GM19324 (cell line): ENCODE results near the gene ERCC4.
A peak's percentile ranks its signal among the peaks of the same experiment; 100 is the strongest.

Source experiments
- ATAC-seq: cut with Tn5 transposase; IDR thresholded peaks from one replicate; pipeline ENCODE4 v1.9.1; 2021; ENCODE audit warnings: mild to moderate bottlenecking, moderate library complexity; ENCODE audit not compliant: unreplicated experiment, low FRiP score

ERCC4 gene

GRCh38 chr16:13945744-13946485, 26.0 kb downstream of the ERCC4 start:
- ATAC-seq: no peak

GRCh38 chr16:13948086-13948485, 28.1 kb downstream of the ERCC4 start:
- ATAC-seq: no peak

DNA sequence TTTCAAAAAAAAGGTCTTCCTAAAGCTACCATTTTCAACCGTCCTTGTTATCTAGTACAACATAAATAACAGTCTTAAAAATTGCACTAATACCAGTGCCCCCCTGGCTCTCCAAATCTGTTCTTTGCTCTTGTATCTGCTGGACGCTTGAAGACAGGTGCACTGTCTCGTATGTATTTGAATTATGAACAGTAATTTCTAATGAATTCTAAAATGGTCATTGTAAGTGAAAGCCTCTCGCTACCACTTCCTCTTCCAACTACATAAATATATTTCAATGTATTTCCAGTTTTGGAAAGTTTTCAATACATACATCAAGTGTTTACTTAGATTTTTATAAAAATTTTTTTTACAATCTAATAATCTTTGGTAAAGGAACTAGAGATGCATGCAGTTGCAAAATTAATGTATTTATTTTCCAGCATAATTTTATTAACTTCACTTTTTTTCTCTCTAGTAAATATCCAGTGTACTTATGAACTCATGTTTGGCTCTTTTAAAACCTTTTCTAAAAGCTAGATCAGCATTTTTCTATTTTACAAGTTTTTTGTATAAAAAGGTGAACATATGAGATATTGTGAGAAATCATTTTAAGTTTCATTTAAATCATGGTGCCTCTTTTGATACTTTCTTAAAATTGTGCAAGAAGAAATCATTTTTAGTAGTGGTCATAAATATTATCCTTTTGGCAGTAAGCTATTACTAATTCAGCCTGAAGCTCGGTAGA, 31.0 kb downstream of the ERCC4 start:
- no peak for ATAC-seq

DNA sequence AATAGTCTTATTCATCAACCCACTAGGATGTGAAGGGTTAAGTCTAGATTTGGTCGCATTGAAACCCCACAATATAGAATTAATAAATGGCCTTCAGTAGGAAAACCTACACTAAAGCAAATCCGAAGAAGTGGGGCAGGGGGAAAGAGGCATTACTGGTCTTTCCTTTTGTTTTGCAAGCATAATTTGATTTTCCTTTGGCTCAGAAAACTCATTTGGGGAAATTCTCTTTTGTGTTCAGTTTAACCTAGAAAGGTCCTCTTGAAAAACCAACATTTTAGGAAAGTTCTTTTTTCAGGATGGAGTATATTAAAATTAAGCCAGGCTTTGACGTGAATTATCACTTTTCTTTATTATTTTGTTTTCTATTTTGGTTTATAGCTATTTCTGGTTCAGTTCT, 31.7 kb downstream of the ERCC4 start:
- ATAC-seq: no peak

GRCh38 chr16:13953501-13953900, 33.5 kb downstream of the ERCC4 start:
- ATAC-seq: no peak

DNA sequence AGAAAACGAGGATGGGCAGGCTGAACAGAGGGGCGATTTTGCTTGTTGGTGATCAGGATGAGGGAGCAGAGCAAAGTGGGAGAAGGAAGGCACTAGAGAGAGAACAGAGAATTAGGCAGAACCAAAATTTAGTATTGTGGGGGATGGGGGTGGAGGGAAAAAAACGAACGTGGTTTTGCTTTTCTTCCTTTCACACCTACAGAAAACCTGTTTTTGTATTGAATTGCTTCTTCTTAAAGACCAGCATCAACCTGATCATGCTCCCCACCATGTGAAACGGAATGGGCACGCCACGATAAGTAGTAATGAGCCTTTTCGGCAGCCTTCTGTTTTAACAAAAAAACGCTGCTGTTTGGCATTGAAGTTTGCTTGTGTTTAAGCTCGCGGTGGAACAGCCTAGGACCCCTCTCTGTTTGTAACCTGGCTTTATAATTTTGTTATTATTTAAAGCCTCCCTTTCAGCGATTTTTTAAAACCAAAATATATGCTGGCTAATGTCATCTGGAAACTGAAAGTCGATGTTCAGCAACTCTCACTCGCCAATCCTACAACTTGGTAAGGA, 36.8 kb downstream of the ERCC4 start:
- ATAC-seq: peak; percentile 27

- peak; percentile 50 for ATAC-seq
These were observed 37.5 kb downstream of the ERCC4 start for GRCh38 chr16:13957197-13958078.

GRCh38 chr16:13958474-13958873, 38.5 kb downstream of the ERCC4 start:
- no peak for ATAC-seq

DNA sequence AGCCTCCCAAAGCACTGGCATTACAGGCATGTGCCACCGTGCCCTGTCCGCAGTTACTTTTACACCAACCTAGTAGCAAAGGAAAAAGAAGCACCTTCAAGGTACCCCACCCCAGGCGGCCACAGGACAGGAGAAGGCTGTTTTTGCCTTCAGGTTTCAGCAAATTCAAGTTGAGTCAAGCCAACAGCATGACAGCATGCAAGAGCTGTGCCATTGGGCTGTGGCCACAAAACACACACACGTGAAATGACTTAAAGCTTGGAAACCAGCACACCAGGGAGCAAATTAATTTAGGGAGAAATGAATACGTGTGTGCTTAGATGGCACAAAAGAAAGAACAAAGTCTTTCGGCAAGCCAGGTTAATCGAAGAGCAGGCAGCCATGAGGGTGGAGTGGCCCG, 39.7 kb downstream of the ERCC4 start:
- no peak for ATAC-seq

GRCh38 chr16:13961099-13961811, 41.3 kb downstream of the ERCC4 start:
- ATAC-seq: no peak

GRCh38 chr16:13962232-13962631, 42.3 kb downstream of the ERCC4 start:
- no peak for ATAC-seq

GRCh38 chr16:13968835-13969234, 48.9 kb downstream of the ERCC4 start:
- no peak for ATAC-seq

GRCh38 chr16:13969711-13970110, 49.8 kb downstream of the ERCC4 start:
- no peak for ATAC-seq

- no peak for ATAC-seq
These were observed 50.9 kb downstream of the ERCC4 start for GRCh38 chr16:13970708-13971422.

DNA sequence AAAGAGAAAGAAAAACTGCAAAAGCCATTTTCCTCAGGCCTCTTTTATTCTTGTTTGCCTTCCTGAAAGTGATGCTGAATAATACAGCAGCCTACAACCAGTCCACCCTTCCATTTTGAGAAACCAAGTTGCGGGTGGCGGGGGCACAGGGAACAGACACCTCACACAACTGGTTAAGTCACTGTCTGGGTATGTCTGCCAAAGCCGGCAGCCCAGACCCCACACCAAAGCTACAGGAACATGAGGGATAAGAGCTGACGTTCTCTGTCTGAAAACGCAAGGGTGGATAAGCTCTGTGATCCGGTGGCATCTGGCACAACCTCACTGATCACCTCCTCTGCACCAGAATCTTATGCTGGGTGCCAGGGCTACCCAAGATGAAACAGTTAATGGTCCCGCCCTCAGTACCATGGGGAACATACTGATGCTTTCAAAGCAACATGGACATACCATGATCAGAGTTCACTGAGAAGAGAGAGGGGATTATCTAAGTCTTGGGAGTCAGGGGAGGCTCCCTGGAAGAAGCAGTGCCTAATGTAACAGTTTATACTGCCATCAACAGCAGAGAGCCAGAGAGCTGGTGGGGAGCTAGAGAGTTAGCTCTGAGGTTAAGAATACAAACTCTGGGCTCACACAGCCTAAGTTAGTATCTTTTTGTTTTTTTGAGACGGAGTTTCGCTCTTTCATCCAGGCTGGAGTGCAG, 53.5 kb downstream of the ERCC4 start:
- no peak for ATAC-seq

- ATAC-seq: no peak
These were observed 57.2 kb downstream of the ERCC4 start for GRCh38 chr16:13977177-13977576.

DNA sequence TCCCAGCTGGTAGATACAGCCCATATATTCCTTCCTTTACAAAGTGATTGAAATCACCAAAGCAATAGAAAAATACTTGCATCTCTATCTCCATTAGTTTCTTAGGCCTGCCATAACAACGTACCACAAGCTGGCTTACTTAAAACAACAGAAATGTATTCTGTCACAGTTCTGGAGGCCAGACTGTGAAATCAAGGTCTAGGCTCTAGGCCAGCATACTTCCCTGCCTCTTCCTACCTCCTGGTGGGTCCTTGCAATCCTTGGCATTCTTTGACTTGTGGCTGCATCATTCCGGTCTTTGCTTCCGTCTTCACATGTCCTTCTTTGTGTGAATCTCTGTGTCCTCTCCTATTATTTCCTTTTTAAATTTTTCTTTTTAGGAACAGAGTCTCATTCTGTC, 62.5 kb downstream of the ERCC4 start:
- ATAC-seq: no peak

GRCh38 chr16:13983625-13984024, 63.7 kb downstream of the ERCC4 start:
- no peak for ATAC-seq

DNA sequence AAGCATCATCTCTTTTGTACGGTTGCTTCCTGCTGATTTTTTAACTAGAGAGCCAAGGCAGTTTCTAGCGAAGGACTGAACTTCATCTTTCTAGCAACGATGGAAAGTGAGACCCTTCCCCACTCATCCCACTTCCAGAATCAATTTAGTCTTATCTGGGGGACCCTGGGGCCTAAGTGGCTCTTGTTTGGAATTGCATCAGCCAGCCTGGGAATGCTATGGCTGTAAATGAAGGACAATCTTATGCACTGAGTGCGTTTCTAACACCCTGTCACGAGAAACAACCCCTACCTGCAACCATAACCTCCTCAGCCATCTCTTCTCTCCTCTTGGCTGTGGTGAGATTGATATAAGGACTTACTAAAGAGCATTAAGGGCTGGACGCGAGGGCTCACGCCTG, 64.8 kb downstream of the ERCC4 start:
- no peak for ATAC-seq
